Nephron (organoid): ENCODE data around the gene TNFAIP3.

Source experiments
- H3K27ac Mint-ChIP-seq, 3 experiments: 2 replicates each; pipeline ENCODE4 v1.8.0; 2020; ENCODE audit warnings: mixed read lengths in 3 of 3, mild to moderate bottlenecking in 2 of 3, moderate library complexity in 1 of 3
- H3K27me3 Mint-ChIP-seq: 2 replicates; pipeline ENCODE4 v1.8.0; 2021; ENCODE audit warnings: low read depth, mild to moderate bottlenecking, moderate library complexity, mixed read lengths
- H3K36me3 Mint-ChIP-seq: 2 replicates; pipeline ENCODE4 v1.8.0; 2020; ENCODE audit warnings: low read depth, mixed read lengths
- H3K4me1 Mint-ChIP-seq: 2 replicates; pipeline ENCODE4 v1.8.0; 2020; ENCODE audit warnings: mixed read lengths
- H3K4me3 Mint-ChIP-seq, 3 experiments: 2 replicates each; pipeline ENCODE4 v1.8.0; 2020; ENCODE audit warnings: mild to moderate bottlenecking in 3 of 3, mixed read lengths in 3 of 3, moderate library complexity in 2 of 3
- H3K9me3 Mint-ChIP-seq: 2 replicates; pipeline ENCODE4 v1.8.0; 2020; ENCODE audit warnings: mixed read lengths
- TF ChIP-seq, protein P1 (sequence below), 3 experiments: fragments of 200-600 bp; sonication (generic); IDR thresholded peaks; one replicate each; pipeline ENCODE4 v1.5.0; 2021; ENCODE audit warnings: antibody characterized with exemption in 3 of 3; ENCODE audit not compliant: unreplicated experiment in 3 of 3

TNFAIP3 gene

DNA sequence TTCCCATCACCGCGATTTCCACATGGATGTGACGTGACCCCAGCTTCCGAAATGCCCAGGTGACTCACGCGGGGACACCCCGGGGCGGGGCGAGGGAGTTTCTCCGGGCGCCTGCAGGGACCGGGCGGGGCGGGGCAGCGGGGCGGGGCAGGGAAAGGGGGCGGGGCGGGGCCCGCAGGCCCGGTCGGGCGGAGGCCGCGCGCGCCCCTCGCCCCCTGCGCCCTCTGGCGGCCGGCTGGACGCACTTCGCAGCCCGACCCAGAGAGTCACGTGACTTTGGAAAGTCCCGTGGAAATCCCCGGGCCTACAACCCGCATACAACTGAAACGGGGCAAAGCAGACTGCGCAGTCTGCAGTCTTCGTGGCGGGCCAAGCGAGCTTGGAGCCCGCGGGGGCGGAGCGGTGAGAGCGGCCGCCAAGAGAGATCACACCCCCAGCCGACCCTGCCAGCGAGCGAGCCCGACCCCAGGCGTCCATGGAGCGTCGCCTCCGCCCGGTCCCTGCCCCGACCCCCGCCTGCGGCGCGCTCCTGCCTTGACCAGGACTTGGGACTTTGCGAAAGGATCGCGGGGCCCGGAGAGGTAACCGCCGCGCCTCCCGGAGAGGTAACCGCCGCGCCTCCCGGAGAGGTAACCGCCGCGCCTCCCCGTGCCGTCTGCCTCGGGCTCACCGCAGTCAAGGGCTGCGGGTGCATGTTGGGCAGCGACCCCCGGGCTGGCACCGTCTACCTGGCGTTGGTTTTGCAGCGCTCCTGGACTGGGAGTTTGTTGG lies at the start of gene TNFAIP3:
Gene TNFAIP3 (plus strand): TSS at position 346 of the 771 bp plus-strand sequence. CDS start 3,969 bp downstream, outside the sequence.
- H3K27me3 Mint-ChIP-seq = peaks cover 23% of the 10 kb centered on the region
- peak within 1 kb of the TSS; percentile 88 to 98 (median 96) for H3K4me3 Mint-ChIP-seq
- H3K9me3 Mint-ChIP-seq = no peaks in the 10 kb centered on the region
- peaks cover 8% of the 10 kb centered on the region for H3K36me3 Mint-ChIP-seq
- H3K27ac Mint-ChIP-seq = peak within 1 kb of the TSS; percentile 78 to 95 (median 92)
- TF ChIP-seq, protein P1, sequence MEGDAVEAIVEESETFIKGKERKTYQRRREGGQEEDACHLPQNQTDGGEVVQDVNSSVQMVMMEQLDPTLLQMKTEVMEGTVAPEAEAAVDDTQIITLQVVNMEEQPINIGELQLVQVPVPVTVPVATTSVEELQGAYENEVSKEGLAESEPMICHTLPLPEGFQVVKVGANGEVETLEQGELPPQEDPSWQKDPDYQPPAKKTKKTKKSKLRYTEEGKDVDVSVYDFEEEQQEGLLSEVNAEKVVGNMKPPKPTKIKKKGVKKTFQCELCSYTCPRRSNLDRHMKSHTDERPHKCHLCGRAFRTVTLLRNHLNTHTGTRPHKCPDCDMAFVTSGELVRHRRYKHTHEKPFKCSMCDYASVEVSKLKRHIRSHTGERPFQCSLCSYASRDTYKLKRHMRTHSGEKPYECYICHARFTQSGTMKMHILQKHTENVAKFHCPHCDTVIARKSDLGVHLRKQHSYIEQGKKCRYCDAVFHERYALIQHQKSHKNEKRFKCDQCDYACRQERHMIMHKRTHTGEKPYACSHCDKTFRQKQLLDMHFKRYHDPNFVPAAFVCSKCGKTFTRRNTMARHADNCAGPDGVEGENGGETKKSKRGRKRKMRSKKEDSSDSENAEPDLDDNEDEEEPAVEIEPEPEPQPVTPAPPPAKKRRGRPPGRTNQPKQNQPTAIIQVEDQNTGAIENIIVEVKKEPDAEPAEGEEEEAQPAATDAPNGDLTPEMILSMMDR (IDR thresholded peaks at IDR 0.05; ENCODE audit: unreplicated experiment in 3 of 3) = peak; percentile 69 to 78 (median 77)
- peaks cover 51% of the 10 kb centered on the region for H3K4me1 Mint-ChIP-seq

GRCh38 chr6:137818440-137818839 lies 48.6 kb upstream of the TNFAIP3 start:
- Mint-ChIP-seq H3K27ac (no peak overlapping the region), H3K36me3 (no peaks in the 10 kb centered on the region), H3K4me1 (peaks cover 18% of the 10 kb centered on the region), H3K27me3 (no peaks in the 10 kb centered on the region), H3K9me3 (no peaks in the 10 kb centered on the region), H3K4me3 (no peak overlapping the region)
- TF ChIP-seq, protein P1 (IDR thresholded peaks at IDR 0.05; ENCODE audit: unreplicated experiment in 3 of 3) = no peak

DNA sequence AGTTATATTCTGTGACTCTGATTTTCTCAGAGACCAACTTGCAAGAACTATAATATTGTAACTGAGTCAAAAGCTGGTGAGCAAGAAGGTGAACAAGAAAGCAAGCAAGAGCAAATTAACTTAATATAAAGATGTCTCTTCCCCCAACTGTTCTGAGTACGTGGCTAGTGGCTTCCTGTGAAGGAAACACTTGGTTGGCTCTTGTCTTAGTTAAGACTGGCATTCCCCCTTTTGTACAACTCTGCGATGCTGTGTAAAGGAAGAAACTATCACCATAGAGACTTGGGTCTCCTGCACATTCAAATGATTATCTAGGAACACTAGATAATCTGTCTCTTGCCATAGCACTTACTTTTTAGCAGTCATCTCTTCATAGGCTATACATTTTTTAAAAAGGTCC lies 47.3 kb upstream of the TNFAIP3 start:
- H3K36me3 Mint-ChIP-seq = no peaks in the 10 kb centered on the region
- H3K4me1 Mint-ChIP-seq = peaks cover 31% of the 10 kb centered on the region
- no peak overlapping the region for H3K4me3 Mint-ChIP-seq
- TF ChIP-seq, protein P1 (IDR thresholded peaks at IDR 0.05; ENCODE audit: unreplicated experiment in 3 of 3) = no peak
- no peaks in the 10 kb centered on the region for H3K9me3 Mint-ChIP-seq
- no peak overlapping the region for H3K27ac Mint-ChIP-seq
- H3K27me3 Mint-ChIP-seq = no peaks in the 10 kb centered on the region

- Mint-ChIP-seq H3K36me3 (no peaks in the 10 kb centered on the region), H3K4me1 (peaks cover 31% of the 10 kb centered on the region), H3K27me3 (no peaks in the 10 kb centered on the region), H3K4me3 (no peak overlapping the region), H3K9me3 (no peaks in the 10 kb centered on the region), H3K27ac (peak overlapping the region in 1 of 3 experiments; percentile 2)
- TF ChIP-seq, protein P1 (IDR thresholded peaks at IDR 0.05; ENCODE audit: unreplicated experiment in 3 of 3) = no peak
Measured at GRCh38 chr6:137820425-137820824, 46.6 kb upstream of the TNFAIP3 start.

DNA sequence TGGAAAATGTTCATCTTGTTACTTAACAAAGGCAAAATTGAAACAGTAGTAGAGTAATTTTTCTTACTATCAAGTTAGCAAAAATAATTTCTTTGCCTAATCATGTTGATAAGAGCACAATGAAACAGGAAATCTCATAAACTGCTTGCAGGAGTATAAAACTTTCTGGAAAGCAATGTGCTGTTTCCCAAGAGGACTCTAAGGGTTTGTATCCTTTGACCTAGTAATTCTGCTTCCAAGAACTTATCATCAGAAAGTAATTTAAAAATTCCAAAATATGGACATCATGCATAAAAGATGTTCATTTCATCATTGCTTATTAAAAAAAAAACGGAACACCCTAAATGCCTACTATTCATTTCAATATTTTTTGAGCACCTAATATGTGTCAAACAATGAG lies 46.1 kb upstream of the TNFAIP3 start:
- Mint-ChIP-seq H3K4me1 (peaks cover 31% of the 10 kb centered on the region), H3K4me3 (no peak overlapping the region), H3K9me3 (no peaks in the 10 kb centered on the region), H3K27me3 (no peaks in the 10 kb centered on the region), H3K27ac (peak overlapping the region in 2 of 3 experiments; percentile 19 to 51), H3K36me3 (no peaks in the 10 kb centered on the region)
- TF ChIP-seq, protein P1 (IDR thresholded peaks at IDR 0.05; ENCODE audit: unreplicated experiment in 3 of 3) = no peak

DNA sequence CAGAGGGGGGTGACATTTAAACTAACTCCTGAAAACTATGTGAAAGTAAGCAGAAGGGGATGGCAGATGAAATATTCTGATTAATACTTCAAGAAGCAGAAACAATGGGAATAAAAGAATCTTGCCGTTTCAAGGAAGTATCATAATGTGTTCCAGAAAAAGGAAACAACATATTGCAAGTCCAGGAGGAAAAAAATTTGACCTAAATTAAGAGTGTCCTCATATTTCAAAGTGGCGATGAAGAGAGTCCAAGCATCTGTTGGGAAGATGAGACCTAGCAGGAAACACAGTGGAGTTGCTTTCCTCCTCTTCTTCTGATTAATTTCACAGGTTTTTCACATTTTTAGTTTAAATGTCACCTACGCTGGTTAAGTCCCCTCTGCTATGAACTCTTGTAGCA lies 45.6 kb upstream of the TNFAIP3 start:
- Mint-ChIP-seq H3K36me3 (no peaks in the 10 kb centered on the region), H3K27ac (peak overlapping the region in 1 of 3 experiments; percentile 51), H3K4me1 (peaks cover 31% of the 10 kb centered on the region), H3K4me3 (no peak overlapping the region), H3K27me3 (no peaks in the 10 kb centered on the region), H3K9me3 (no peaks in the 10 kb centered on the region)
- TF ChIP-seq, protein P1 (IDR thresholded peaks at IDR 0.05; ENCODE audit: unreplicated experiment in 3 of 3) = no peak
